RWPE2 (cell line): ENCODE data around the gene DNASE1.

Source experiments
- ATAC-seq: fragments of 200-7000 bp; cut with Tn5 transposase; 3 replicates; pipeline ENCODE4 v1.9.1; 2021; ENCODE audit warnings: low read depth
- DNase-seq: peaks from one replicate; pipeline ENCODE4 v3.0.0-alpha.2; 2020; ENCODE audit warnings: low spot score
- H3K27ac ChIP-seq: fragments of 450-650 bp; 2 replicates; pipeline ENCODE4 v1.5.1; 2017; ENCODE audit warnings: mild to moderate bottlenecking; ENCODE audit not compliant: poor library complexity, severe bottlenecking
- H3K27me3 ChIP-seq: fragments of 250-450 bp; sonication (Bioruptor Pico); 2 replicates; pipeline ENCODE4 v1.5.1; 2021; ENCODE audit warnings: mild to moderate bottlenecking, moderate library complexity; ENCODE audit not compliant: insufficient read depth, poor library complexity, severe bottlenecking
- H3K36me3 ChIP-seq: fragments of 250-450 bp; sonication (Bioruptor Pico); 2 replicates; pipeline ENCODE4 v1.5.1; 2020; ENCODE audit warnings: low read depth, mild to moderate bottlenecking, moderate library complexity
- H3K4me1 ChIP-seq: fragments of 250-450 bp; sonication (Bioruptor Pico); 2 replicates; pipeline ENCODE4 v1.5.1; 2021; ENCODE audit warnings: mild to moderate bottlenecking, moderate library complexity; ENCODE audit not compliant: insufficient read depth, poor library complexity, severe bottlenecking
- H3K4me3 ChIP-seq: fragments of 250-450 bp; sonication (Bioruptor Pico); 2 replicates; pipeline ENCODE4 v1.5.1; 2021; ENCODE audit warnings: mild to moderate bottlenecking, moderate library complexity; ENCODE audit not compliant: severe bottlenecking
- H3K9me3 ChIP-seq: fragments of 250-450 bp; sonication (Bioruptor Pico); 2 replicates; pipeline ENCODE4 v1.5.1; 2021; ENCODE audit warnings: mild to moderate bottlenecking, moderate library complexity; ENCODE audit not compliant: severe bottlenecking
- CTCF ChIP-seq: fragments of 450-650 bp; IDR thresholded peaks from one replicate; pipeline ENCODE4 v1.5.1; 2017; ENCODE audit warnings: mild to moderate bottlenecking, moderate library complexity; ENCODE audit not compliant: poor library complexity, severe bottlenecking

Gene DNASE1

GRCh38 chr16:3661311-3661710 is 6.8 kb downstream of the DNASE1 start:
- Histone ChIP-seq H3K4me3 (no peak overlapping the region), H3K36me3 (peaks cover 86% of the 10 kb centered on the region), H3K27me3 (no peaks in the 10 kb centered on the region), H3K9me3 (no peaks in the 10 kb centered on the region), H3K27ac (no peak overlapping the region), H3K4me1 (no peaks in the 10 kb centered on the region)
- no peak for TF ChIP-seq CTCF
- ATAC-seq (no peak), DNase-seq (peak; percentile 24)

- Histone ChIP-seq H3K27me3 (no peaks in the 10 kb centered on the region), H3K9me3 (no peaks in the 10 kb centered on the region), H3K36me3 (peaks cover 88% of the 10 kb centered on the region), H3K27ac (no peak overlapping the region), H3K4me3 (no peak overlapping the region), H3K4me1 (no peaks in the 10 kb centered on the region)
- DNase-seq (peak; percentile 50), ATAC-seq (no peak)
- TF ChIP-seq CTCF = no peak
Measured at GRCh38 chr16:3661922-3662321, 7.4 kb downstream of the DNASE1 start.

- no peak overlapping the region for H3K27ac ChIP-seq
- ATAC-seq (no peak), DNase-seq (peak; percentile 51)
- H3K36me3 ChIP-seq = peaks cover 86% of the 10 kb centered on the region
- no peaks in the 10 kb centered on the region for H3K9me3 ChIP-seq
- no peaks in the 10 kb centered on the region for H3K27me3 ChIP-seq
- no peak overlapping the region for H3K4me3 ChIP-seq
- TF ChIP-seq CTCF = no peak
- no peaks in the 10 kb centered on the region for H3K4me1 ChIP-seq
Measured at GRCh38 chr16:3662601-3663000, 8.1 kb downstream of the DNASE1 start.

GRCh38 chr16:3664187-3664896 is 9.9 kb downstream of the DNASE1 start:
- ATAC-seq (no peak), DNase-seq (no peak)
- TF ChIP-seq CTCF = no peak
- Histone ChIP-seq H3K27ac (no peak overlapping the region), H3K27me3 (no peaks in the 10 kb centered on the region), H3K36me3 (peaks cover 85% of the 10 kb centered on the region), H3K4me1 (no peaks in the 10 kb centered on the region), H3K4me3 (no peak overlapping the region), H3K9me3 (no peaks in the 10 kb centered on the region)

GRCh38 chr16:3665508-3665907 is 11.0 kb downstream of the DNASE1 start:
- Histone ChIP-seq H3K9me3 (no peaks in the 10 kb centered on the region), H3K36me3 (peaks cover 76% of the 10 kb centered on the region), H3K27ac (no peak overlapping the region), H3K27me3 (no peaks in the 10 kb centered on the region), H3K4me1 (no peaks in the 10 kb centered on the region), H3K4me3 (no peak overlapping the region)
- TF ChIP-seq CTCF = no peak
- peak; percentile 38 for DNase-seq
- ATAC-seq = 0 out of 3 replicates have a peak, but pooled peaks have one; percentile 18
